ENCODE measurements around the gene ZNF827.
"Not testable (repeated sequence)": the region's sequence is repeated elsewhere in the genome, so short reads cannot be mapped to it uniquely, and the experiment has no call there.

The ZNF827 gene

GRCh38 chr4:145861336-145862318 lies 77.0 kb downstream of the ZNF827 start:
- DNase-seq (ENCODE audit: low read depth in 2 of 2), result no peak

GRCh38 chr4:145860897-145861296 lies 77.7 kb downstream of the ZNF827 start:
- DNase-seq (ENCODE audit: low read depth in 2 of 2), result no peak

- no peak for DNase-seq (ENCODE audit: low read depth in 2 of 2)
Observed at GRCh38 chr4:145860446-145860845, 78.2 kb downstream of the ZNF827 start.

GRCh38 chr4:145859926-145860325 lies 78.7 kb downstream of the ZNF827 start:
- no peak for DNase-seq (ENCODE audit: low read depth in 2 of 2)

GRCh38 chr4:145859426-145859825 lies 79.2 kb downstream of the ZNF827 start:
- no peak for DNase-seq (ENCODE audit: low read depth in 2 of 2)

- no peak for DNase-seq (ENCODE audit: low read depth in 2 of 2)
Observed at GRCh38 chr4:145852256-145852839, 86.3 kb downstream of the ZNF827 start.

GRCh38 chr4:145851511-145852201 lies 87.0 kb downstream of the ZNF827 start:
- no peak for DNase-seq (ENCODE audit: low read depth in 2 of 2)

- DNase-seq (ENCODE audit: low read depth in 2 of 2), result no peak
Observed at GRCh38 chr4:145847764-145848163, 90.9 kb downstream of the ZNF827 start.

- no peak for DNase-seq (ENCODE audit: low read depth in 2 of 2)
Observed at GRCh38 chr4:145845118-145845517, 93.5 kb downstream of the ZNF827 start.

- DNase-seq (ENCODE audit: low read depth in 2 of 2), result no peak
Observed at GRCh38 chr4:145843639-145844038, 95.0 kb downstream of the ZNF827 start.

GRCh38 chr4:145843148-145843547 lies 95.5 kb downstream of the ZNF827 start:
- DNase-seq (ENCODE audit: low read depth in 2 of 2), result no peak

- no peak for DNase-seq (ENCODE audit: low read depth in 2 of 2)
Observed at GRCh38 chr4:145842224-145842887, 96.3 kb downstream of the ZNF827 start.

GRCh38 chr4:145840801-145841200 lies 97.8 kb downstream of the ZNF827 start:
- DNase-seq (ENCODE audit: low read depth in 2 of 2), result no peak

- no peak for DNase-seq (ENCODE audit: low read depth in 2 of 2)
Observed at GRCh38 chr4:145840162-145840768, 98.4 kb downstream of the ZNF827 start.

GRCh38 chr4:145839151-145839550 lies 99.5 kb downstream of the ZNF827 start:
- DNase-seq (ENCODE audit: low read depth in 2 of 2), result no peak

- DNase-seq (ENCODE audit: low read depth in 2 of 2), result not testable (repeated sequence)
Observed at GRCh38 chr4:145832384-145832783, 106.2 kb downstream of the ZNF827 start.

- DNase-seq (ENCODE audit: low read depth in 2 of 2), result no peak
Observed at GRCh38 chr4:145830699-145831098, 107.9 kb downstream of the ZNF827 start.

GRCh38 chr4:145829629-145830395 lies 108.8 kb downstream of the ZNF827 start:
- peak; percentile 57 to 64 for DNase-seq (ENCODE audit: low read depth in 2 of 2)

GRCh38 chr4:145828802-145829485 lies 109.7 kb downstream of the ZNF827 start:
- DNase-seq (ENCODE audit: low read depth in 2 of 2), result no peak

- DNase-seq (ENCODE audit: low read depth in 2 of 2), result no peak
Observed at GRCh38 chr4:145827885-145828284, 110.7 kb downstream of the ZNF827 start.
